OCI-LY7 (cell line): ENCODE results near the gene PPP1R9A.

ENCODE experiments used
- EZH2phosphoT487 ChIP-seq: fragments of 200-600 bp; sonication (generic); IDR thresholded peaks from 2 replicates; pipeline ENCODE4 v1.6.1; 2018; ENCODE audit warnings: low read depth, borderline replicate concordance, mild to moderate bottlenecking, mixed run types, antibody characterized with exemption, low read length, moderate library complexity, mixed read lengths
- TF ChIP-seq, protein P1 (sequence below): fragments of 200-600 bp; sonication (generic); conservative IDR thresholded peaks from 2 replicates; pipeline ENCODE4 v1.5.1; 2014; ENCODE audit warnings: mild to moderate bottlenecking, antibody characterized with exemption, low read length, moderate library complexity, mixed read lengths

DNA sequence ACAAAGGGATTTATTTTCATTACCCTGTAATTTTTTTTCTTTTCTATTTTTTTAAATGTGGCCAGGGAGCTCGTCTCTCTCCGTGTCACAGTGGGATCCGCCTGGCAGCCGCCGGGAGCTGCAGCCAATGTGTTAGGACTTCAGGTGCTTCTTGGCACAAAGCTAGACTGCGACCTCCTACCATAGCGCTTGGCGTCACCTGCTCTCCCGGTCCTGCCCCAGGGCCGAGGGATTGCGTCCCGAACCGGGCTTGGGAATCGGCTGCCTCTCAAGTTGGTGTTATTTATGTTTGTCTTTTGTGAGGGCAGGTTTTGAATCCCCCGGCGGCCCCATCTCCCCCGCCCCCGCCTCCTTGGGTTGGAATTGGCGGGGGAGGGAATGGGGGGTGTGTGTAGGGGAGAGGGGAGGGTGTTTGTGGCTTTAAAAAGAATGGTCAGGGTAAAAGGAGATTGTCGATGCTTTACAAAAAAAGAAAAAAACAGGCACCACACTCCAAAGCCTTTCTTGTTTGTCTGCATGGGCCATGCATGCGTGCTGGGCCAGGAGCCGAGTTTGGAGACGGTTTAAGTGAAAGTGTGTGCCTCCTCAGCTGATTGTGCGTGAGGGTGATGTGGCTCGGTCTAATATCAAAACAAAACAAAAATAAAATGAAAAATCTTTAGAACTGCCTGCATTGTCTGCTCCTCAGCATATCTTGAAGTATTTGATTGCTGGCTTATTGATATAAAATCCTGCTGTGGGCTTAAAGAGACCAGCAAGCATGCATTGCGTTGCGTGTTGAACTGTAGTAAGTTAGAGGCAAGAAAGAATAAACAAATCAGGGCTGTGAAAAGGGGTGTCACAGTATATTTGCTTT, 1.2 kb downstream of the PPP1R9A start:
- TF ChIP-seq, protein P1, sequence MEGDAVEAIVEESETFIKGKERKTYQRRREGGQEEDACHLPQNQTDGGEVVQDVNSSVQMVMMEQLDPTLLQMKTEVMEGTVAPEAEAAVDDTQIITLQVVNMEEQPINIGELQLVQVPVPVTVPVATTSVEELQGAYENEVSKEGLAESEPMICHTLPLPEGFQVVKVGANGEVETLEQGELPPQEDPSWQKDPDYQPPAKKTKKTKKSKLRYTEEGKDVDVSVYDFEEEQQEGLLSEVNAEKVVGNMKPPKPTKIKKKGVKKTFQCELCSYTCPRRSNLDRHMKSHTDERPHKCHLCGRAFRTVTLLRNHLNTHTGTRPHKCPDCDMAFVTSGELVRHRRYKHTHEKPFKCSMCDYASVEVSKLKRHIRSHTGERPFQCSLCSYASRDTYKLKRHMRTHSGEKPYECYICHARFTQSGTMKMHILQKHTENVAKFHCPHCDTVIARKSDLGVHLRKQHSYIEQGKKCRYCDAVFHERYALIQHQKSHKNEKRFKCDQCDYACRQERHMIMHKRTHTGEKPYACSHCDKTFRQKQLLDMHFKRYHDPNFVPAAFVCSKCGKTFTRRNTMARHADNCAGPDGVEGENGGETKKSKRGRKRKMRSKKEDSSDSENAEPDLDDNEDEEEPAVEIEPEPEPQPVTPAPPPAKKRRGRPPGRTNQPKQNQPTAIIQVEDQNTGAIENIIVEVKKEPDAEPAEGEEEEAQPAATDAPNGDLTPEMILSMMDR, result no peak
- TF ChIP-seq EZH2phosphoT487, result no peak
